NCI-H226 (cell line): Measurements from ENCODE around the gene MFGE8.
"Not testable (repeated sequence)": the region's sequence is repeated elsewhere in the genome, so short reads cannot be mapped to it uniquely, and the experiment has no call there.

ENCODE experiments used
- DNase-seq: peaks from one replicate; pipeline ENCODE4 v3.0.0-alpha.2; 2015

The MFGE8 gene

DNA sequence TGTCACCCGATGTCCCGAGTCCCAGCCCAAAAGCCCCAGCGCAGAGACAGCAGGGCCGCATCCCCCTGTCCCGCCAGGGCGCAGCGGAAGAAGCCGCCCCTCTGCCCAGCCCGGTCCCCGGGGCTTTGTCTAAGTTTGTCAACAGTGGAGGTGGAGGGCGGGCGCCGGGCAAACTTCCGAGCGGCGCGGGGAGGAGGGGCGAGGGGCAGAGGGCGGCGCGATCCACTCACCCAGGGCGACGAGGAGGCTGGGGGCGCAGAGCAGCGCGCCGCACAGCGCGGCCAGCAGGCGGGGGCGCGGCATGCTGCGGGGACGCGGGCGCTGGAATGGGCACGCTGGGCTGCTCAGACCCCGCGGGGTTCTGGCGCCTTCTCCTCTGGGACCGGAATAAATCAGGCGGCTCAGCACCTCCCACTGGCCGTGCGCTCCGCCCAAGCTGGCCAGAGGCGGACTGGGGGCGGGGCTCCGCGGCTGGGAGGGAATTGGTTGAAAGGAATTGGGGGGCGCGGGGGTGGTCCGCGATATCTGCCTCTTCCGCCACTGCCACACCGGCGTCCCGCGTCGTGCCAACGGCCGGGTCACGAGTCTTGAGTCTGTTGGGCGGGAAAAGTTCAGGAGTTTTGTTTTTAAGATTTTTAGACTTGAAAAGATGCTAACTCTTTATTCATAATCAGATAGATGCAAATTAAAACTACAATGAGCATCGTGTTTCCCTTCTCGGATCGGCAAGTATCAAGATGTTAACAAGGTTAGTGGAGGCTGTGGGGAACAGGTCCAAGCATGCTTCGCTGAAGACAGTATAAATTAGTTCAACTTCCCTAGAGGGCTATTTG, at the start of gene MFGE8:
TSS of gene MFGE8 (minus strand) at position 363 of the 833 bp plus-strand sequence. CDS start at position 303, 60 bp downstream.
- DNase-seq: peak; percentile 70

DNA sequence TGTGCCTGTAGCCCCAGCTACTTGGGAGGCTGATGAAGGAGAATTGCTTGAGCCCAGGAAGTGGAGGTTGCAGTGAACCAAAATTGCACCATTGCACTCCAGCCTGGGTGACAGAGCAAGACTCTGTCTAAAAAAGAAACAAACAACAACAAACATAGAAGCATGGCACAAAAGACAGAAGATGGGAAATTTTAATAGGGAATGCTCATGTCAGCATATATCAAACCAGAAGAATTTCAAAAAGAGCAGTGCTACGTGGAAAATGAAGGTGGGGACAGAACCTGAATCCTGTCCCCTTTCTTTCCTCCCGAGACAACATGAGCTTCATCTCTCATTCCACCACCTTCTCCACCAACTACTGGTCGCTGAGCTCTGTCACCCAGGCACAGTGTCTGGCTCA, 46.3 kb upstream of the MFGE8 start:
- DNase-seq: no peak

DNA sequence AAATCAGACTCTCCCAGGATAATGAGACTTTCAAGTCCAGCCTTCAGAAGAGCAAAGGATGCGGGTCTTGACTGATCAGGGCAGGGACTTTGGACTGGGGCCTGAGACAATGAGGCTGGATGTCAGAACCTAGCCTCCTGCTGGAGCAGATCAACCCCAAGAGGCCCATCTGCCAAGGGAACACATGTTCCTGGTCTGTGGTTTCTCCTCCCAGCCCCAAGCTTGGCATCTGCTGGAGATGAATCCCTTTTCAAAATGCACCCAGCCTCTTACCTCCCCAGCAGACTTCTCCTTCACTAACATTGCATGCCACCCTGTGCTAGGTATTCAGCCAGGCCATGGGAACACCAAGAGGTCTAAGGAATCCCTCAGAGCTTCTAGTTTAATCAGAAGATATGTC, 43.7 kb upstream of the MFGE8 start:
- DNase-seq: no peak

GRCh38 chr15:88956263-88956662, 43.1 kb upstream of the MFGE8 start:
- no peak for DNase-seq

GRCh38 chr15:88954431-88955277, 41.5 kb upstream of the MFGE8 start:
- no peak for DNase-seq

- no peak for DNase-seq
These were observed 37.5 kb upstream of the MFGE8 start for GRCh38 chr15:88950600-88951160.

DNA sequence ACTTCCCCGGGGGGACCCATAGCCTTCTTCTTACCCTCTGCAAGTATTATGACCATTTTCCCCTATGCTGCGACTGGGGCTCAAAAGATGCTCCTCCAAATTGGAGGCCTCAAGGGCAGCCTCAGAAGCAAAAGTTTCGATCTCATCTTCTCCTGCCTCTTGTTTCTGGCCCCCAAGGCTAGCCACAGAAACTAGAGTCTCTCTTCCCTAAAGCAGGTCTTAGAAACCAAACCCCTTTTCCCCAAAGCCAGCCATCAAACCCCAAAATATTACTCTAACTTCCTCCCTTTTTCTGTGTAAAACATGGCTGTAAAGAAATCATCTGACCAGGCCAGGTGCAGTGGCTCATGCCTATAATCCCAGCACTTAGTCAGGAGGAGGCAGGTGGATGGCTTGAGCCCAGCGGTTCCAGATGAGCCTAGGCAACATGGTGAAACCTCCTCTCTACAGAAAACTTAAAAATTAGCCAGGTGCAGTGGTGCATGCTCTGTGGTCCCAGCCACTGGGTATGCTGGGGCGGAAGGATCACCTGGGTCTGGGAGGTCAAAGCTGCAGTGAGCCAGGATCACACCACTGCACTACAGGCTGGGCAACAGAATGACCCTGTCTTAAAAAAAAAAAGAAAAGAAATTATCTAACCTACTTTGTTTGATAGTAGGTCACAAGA, 36.7 kb upstream of the MFGE8 start:
- DNase-seq: no peak

- DNase-seq: no peak
These were observed 27.0 kb upstream of the MFGE8 start for GRCh38 chr15:88940110-88940675.

GRCh38 chr15:88939486-88939806, 26.3 kb upstream of the MFGE8 start:
- no peak for DNase-seq

DNA sequence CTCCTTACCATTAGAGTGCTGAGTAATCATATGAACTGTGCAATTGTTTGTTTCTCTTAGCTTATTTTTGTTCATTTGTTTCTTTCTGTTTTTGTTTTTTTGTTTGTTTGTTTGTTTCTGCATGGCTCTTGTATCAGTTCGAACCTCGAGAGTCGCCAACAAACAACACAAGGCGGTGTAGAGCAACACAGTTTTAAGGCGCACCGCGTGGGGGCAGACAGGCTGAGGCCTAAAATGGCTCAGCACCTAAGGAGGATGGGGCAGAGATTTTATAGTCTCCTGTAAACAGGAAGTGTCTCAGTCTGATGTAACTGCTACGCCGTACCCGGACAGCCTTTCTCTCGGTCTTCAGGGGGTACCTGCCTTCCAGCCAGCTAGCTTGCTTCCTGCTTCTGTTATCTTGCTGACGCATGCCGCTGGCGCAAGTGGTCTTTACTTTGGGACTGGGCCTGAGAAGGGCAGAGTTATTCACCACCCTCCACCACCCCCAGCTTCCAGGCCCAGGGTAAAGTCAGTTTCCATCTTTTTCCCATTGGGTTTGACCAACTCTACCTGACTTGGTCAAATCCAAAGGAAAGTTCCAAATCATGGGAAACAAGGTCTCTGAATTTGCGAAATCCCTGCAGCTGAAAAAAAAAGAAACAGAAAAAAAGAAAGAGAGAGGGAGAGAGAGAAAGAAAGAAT, 25.8 kb upstream of the MFGE8 start:
- DNase-seq: peak; percentile 26

DNA sequence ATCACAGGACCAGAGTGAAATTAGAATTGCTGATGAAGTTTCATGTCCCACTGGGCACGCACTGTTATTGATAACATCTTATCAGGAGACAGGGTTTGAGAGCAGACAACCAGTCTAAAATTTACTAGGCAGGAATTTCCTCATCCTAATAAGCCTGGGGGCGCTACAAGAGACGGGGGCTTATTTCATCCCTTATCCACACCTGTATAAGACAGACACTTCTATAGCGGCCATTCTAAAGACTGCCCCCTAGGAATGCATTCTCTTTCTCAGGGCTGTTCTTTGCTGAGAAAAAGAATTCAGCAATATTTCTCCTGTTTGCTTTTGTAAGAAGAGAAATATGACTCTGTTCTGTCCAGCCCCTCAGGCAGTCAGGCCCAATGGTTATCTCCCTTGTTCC, 21.3 kb upstream of the MFGE8 start:
- DNase-seq: not testable (repeated sequence)

GRCh38 chr15:88932875-88933330, 19.7 kb upstream of the MFGE8 start:
- DNase-seq: no peak

GRCh38 chr15:88932271-88932874, 19.2 kb upstream of the MFGE8 start:
- DNase-seq: no peak

GRCh38 chr15:88930579-88930978, 17.4 kb upstream of the MFGE8 start:
- no peak for DNase-seq

- DNase-seq: not testable (repeated sequence)
These were observed 16.3 kb upstream of the MFGE8 start for GRCh38 chr15:88929358-88930098.

DNA sequence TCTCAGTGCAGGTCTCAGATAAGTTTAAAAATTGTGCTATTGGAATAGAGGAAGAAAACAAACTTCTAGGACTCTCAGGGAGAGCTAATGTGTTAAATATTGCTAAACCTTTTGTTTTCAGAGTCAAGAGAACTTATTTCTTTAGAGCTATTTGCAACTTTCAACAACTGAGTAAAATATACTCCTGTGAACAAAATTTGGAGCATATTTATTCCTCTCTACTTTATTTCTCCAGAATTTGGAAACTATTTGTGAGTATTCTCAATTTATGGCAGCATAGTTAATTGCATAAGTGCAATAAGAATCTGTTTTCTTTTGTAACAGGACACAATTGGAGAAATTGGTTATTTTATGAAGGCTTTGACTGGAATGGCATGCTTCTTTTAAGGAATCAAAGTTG, 15.0 kb upstream of the MFGE8 start:
- not testable (repeated sequence) for DNase-seq

GRCh38 chr15:88925648-88926047, 12.5 kb upstream of the MFGE8 start:
- not testable (repeated sequence) for DNase-seq

DNA sequence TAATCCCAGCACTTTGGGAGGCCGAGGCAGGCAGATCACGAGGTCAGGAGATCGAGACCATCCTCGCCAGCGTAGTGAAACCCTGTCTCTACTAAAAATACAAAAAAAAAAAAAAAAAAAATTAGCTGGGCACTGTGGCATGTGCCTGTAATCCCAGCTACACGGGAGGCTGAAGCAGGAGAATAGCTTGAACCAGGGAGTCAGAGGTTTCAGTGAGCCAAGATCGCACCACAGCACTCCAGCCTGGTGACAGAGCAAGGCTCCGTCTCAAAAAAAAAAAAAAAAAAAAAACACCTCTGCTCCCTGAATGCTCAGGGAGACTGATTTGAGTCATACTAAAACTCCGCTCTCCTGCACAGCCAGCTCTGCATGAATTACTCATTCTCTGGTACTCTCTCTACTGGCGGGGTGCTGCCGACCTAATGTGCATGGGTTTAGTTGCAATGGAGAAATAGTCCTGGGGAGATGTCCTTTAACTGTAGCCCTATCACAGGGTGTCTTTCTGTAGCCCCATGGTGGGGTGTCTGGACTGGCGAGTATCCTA, 7.8 kb upstream of the MFGE8 start:
- peak; percentile 85 for DNase-seq

GRCh38 chr15:88920186-88920891, 7.2 kb upstream of the MFGE8 start:
- peak; percentile 86 for DNase-seq

DNA sequence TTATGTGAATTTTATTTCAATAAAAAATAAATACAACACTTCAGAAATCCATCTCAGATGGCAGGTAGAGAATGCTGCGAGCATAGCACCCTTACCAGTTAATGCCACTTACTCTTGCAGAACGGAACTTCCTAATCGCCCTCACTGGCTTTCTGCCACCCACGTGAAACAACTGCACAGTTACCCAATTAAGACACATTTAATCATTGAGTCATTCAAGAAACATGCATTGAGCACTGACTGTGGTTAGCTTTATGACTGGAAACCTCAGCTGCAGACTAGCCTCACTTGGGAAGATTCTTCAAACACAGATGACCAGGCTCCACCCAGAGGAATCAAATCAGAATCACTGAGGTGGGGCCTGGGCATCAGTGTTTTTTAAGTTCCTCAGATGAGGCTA, 5.6 kb upstream of the MFGE8 start:
- peak; percentile 97 for DNase-seq
